ENCODE measurements around the gene ZNRF2.

Gene ZNRF2

GRCh38 chr7:30284298-30285066 is at the start of gene ZNRF2:
TSS of gene ZNRF2 (plus strand) at chr7:30284597. CDS start at chr7:30285358, 761 bp downstream.
- H3K4me3 ChIP-seq (replicated peaks; ENCODE audit: low read depth, low read length), result peak within 1 kb of the TSS; percentile 82
- TF ChIP-seq CTCF (IDR thresholded peaks at IDR 0.05; ENCODE audit: low read length, missing control alignments), result peak; percentile 10
- DNase-seq (ENCODE audit: low read depth), result peak; percentile 99

- H3K4me3 ChIP-seq (replicated peaks; ENCODE audit: low read depth, low read length), result no peak overlapping the region
- no peak for DNase-seq (ENCODE audit: low read depth)
These were observed 47.1 kb upstream of the ZNRF2 start for GRCh38 chr7:30237271-30237695.

GRCh38 chr7:30238721-30239441 is 45.5 kb upstream of the ZNRF2 start:
- no peak for TF ChIP-seq CTCF (IDR thresholded peaks at IDR 0.05; ENCODE audit: low read length, missing control alignments)
- DNase-seq (ENCODE audit: low read depth), result peak; percentile 48
- no peak overlapping the region for H3K4me3 ChIP-seq (replicated peaks; ENCODE audit: low read depth, low read length)

More at GRCh38 chr7:30237271-30237695, 47.1 kb upstream of the ZNRF2 start:
- no peak for TF ChIP-seq CTCF (IDR thresholded peaks at IDR 0.05; ENCODE audit: low read length, missing control alignments)

- H3K4me3 ChIP-seq (replicated peaks; ENCODE audit: low read depth, low read length), result no peak overlapping the region
- no peak for DNase-seq (ENCODE audit: low read depth)
- TF ChIP-seq CTCF (IDR thresholded peaks at IDR 0.05; ENCODE audit: low read length, missing control alignments), result no peak
These were observed 44.1 kb upstream of the ZNRF2 start for GRCh38 chr7:30240106-30240800.

GRCh38 chr7:30241767-30242166 is 42.6 kb upstream of the ZNRF2 start:
- no peak for DNase-seq (ENCODE audit: low read depth)
- TF ChIP-seq CTCF (IDR thresholded peaks at IDR 0.05; ENCODE audit: low read length, missing control alignments), result no peak
- H3K4me3 ChIP-seq (replicated peaks; ENCODE audit: low read depth, low read length), result no peak overlapping the region

- no peak for TF ChIP-seq CTCF (IDR thresholded peaks at IDR 0.05; ENCODE audit: low read length, missing control alignments)
These were observed 40.1 kb upstream of the ZNRF2 start for GRCh38 chr7:30244340-30244739.

More at GRCh38 chr7:30244340-30244739, 40.1 kb upstream of the ZNRF2 start:
- DNase-seq (ENCODE audit: low read depth), result no peak
- no peak overlapping the region for H3K4me3 ChIP-seq (replicated peaks; ENCODE audit: low read depth, low read length)
